Measurements from ENCODE around the gene CX3CL1.
"Not testable (repeated sequence)": the region's sequence is repeated elsewhere in the genome, so short reads cannot be mapped to it uniquely, and the experiment has no call there.

Gene CX3CL1

GRCh38 chr16:57372372-57373116, at the start of gene CX3CL1:
Gene CX3CL1 (plus strand): TSS chr16:57372490. CDS start chr16:57372569, 79 bp downstream.
- DNase-seq = no peak

GRCh38 chr16:57324749-57325148, 47.5 kb upstream of the CX3CL1 start:
- no peak for DNase-seq

- DNase-seq = no peak
Measured at GRCh38 chr16:57325458-57325857, 46.8 kb upstream of the CX3CL1 start.

GRCh38 chr16:57329718-57330327, 42.5 kb upstream of the CX3CL1 start:
- DNase-seq = no peak

- DNase-seq = no peak
Measured at GRCh38 chr16:57331355-57331754, 40.9 kb upstream of the CX3CL1 start.

- DNase-seq = no peak
Measured at GRCh38 chr16:57333402-57333801, 38.9 kb upstream of the CX3CL1 start.

- no peak for DNase-seq
Measured at GRCh38 chr16:57335366-57335765, 36.9 kb upstream of the CX3CL1 start.

- no peak for DNase-seq
Measured at GRCh38 chr16:57341062-57341440, 31.2 kb upstream of the CX3CL1 start.

- DNase-seq = no peak
Measured at GRCh38 chr16:57341441-57342303, 30.6 kb upstream of the CX3CL1 start.

- DNase-seq = not testable (repeated sequence)
Measured at GRCh38 chr16:57342606-57343005, 29.7 kb upstream of the CX3CL1 start.

- DNase-seq = no peak
Measured at GRCh38 chr16:57343221-57343620, 29.1 kb upstream of the CX3CL1 start.

- DNase-seq = not testable (repeated sequence)
Measured at GRCh38 chr16:57344094-57344493, 28.2 kb upstream of the CX3CL1 start.

- peak; percentile 9 for DNase-seq
Measured at GRCh38 chr16:57345021-57345420, 27.3 kb upstream of the CX3CL1 start.

GRCh38 chr16:57345666-57346204, 26.6 kb upstream of the CX3CL1 start:
- no peak for DNase-seq

GRCh38 chr16:57347858-57348257, 24.4 kb upstream of the CX3CL1 start:
- peak; percentile 11 for DNase-seq

GRCh38 chr16:57348327-57348726, 24.0 kb upstream of the CX3CL1 start:
- peak; percentile 13 for DNase-seq

- DNase-seq = peak; percentile 55
Measured at GRCh38 chr16:57349212-57350031, 22.9 kb upstream of the CX3CL1 start.

GRCh38 chr16:57352636-57353047, 19.6 kb upstream of the CX3CL1 start:
- DNase-seq = peak; percentile 50

GRCh38 chr16:57354311-57354710, 18.0 kb upstream of the CX3CL1 start:
- no peak for DNase-seq

- no peak for DNase-seq
Measured at GRCh38 chr16:57355898-57356414, 16.3 kb upstream of the CX3CL1 start.

GRCh38 chr16:57356547-57356946, 15.7 kb upstream of the CX3CL1 start:
- no peak for DNase-seq

Measured in activated CD8-positive, alpha-beta memory T cell treated with anti-CD3 and anti-CD28 coated beads for 24 hours (primary cell).